Lower leg skin (tissue), 4 donors: ENCODE data around the gene DPY19L3. TPM values are rescaled to one million over a fixed set of nuclear protein-coding genes. Genes with fewer than 3 reads are reported as not detected.

Experiments
- DNase-seq, 2 donors: peaks; one replicate each; pipeline ENCODE4 v3.0.0-alpha.2; 2019; ENCODE audit warnings: low spot score in 2 of 2
- H3K4me3 ChIP-seq: fragments of 200-600 bp; sonication (generic); 2 replicates; pipeline ENCODE4 v1.5.1; 2017; ENCODE audit warnings: mild to moderate bottlenecking, low read depth; ENCODE audit not compliant: poor library complexity, severe bottlenecking
- POLR2A ChIP-seq, 2 donors: fragments of 450-650 bp; IDR thresholded peaks; one replicate each; pipeline ENCODE4 v1.6.1; 2016 to 2017; ENCODE audit warnings: antibody characterized with exemption in 2 of 2, mild to moderate bottlenecking in 1 of 2, moderate library complexity in 1 of 2
- WGBS, 2 donors: methylation state at CpG; one replicate each; pipeline ENCODE4 v1.1.5; 2018; 5-methylcytosine and 5-hydroxymethylcytosine counted together
- intact Hi-C: fragments of 100-400 bp; cut with DNase I; formaldehyde crosslinking; loops from one replicate; pipeline ENCODE4 v1.15.0; 2023; ENCODE audit warnings: low total_unique reads
- total RNA-seq, 4 donors: library from RNA; depleted of rRNA; stranded (reverse); fragments of >200 nt; gene quantifications; one replicate each; pipeline ENCODE4 v1.1.0, GENCODE V29; 2016
- TF ChIP-seq, protein P1 (sequence below), 3 donors: fragments of 450-650 bp; IDR thresholded peaks; one replicate each; pipeline ENCODE4 v1.5.1; 2016; ENCODE audit warnings: antibody characterized with exemption in 3 of 3, mild to moderate bottlenecking in 3 of 3, moderate library complexity in 2 of 3

The DPY19L3 gene
- total RNA-seq, 4 donors from 2014 or later, result 11.3 to 20.2 (median 13.6) TPM

DNA sequence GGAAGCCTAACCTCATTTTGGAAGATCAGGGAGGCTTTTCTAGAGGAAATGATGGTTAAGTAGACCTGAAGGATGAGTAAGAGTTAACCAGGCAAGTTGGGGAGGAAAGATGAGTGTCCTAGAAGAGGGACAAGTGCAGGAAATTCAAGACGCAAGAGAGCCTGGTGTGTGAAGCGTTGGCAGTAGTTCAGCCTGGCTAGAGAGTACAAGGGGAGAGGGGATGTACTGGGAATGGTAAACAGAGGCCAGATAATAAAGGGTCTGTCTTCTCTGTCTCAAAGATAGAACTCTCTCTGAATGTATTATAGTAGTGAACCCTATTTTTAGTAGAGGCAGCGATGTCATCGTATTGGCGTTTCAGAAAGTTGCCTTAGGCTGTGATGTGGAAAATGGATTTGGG is 9.7 kb downstream of the DPY19L3 start:
- no peak overlapping the region for H3K4me3 ChIP-seq
- DNase-seq, result no peak
- no peak for TF ChIP-seq POLR2A (IDR thresholded peaks at IDR 0.05)
- TF ChIP-seq, protein P1, sequence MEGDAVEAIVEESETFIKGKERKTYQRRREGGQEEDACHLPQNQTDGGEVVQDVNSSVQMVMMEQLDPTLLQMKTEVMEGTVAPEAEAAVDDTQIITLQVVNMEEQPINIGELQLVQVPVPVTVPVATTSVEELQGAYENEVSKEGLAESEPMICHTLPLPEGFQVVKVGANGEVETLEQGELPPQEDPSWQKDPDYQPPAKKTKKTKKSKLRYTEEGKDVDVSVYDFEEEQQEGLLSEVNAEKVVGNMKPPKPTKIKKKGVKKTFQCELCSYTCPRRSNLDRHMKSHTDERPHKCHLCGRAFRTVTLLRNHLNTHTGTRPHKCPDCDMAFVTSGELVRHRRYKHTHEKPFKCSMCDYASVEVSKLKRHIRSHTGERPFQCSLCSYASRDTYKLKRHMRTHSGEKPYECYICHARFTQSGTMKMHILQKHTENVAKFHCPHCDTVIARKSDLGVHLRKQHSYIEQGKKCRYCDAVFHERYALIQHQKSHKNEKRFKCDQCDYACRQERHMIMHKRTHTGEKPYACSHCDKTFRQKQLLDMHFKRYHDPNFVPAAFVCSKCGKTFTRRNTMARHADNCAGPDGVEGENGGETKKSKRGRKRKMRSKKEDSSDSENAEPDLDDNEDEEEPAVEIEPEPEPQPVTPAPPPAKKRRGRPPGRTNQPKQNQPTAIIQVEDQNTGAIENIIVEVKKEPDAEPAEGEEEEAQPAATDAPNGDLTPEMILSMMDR (IDR thresholded peaks at IDR 0.05), result no peak
- WGBS, 2 donors, result 73 to 81% methylated on average over 5 of the region's 5 CpGs
- intact Hi-C loops, result no loop called here

DNA sequence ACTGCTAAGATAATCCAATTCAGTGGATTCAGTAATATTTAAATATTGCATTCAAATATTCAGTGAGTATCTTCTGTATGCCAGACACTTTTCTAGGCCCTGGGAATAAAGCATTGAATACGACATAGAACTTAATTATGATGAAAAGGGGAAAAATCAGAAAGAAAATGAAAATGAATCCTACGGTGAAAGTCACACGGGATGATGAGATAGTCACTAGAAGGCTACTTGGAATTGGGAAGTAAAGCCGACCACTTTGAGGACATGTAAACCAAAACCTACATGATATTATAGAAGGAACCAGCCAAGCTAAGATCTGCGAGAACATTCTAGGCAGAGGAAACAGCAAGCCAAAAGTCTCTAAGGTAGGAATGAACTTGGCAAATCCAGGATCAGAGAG is 10.1 kb downstream of the DPY19L3 start:
- TF ChIP-seq POLR2A (IDR thresholded peaks at IDR 0.05), result no peak
- TF ChIP-seq, protein P1 (IDR thresholded peaks at IDR 0.05), result no peak
- WGBS, 2 donors, result 92 to 96% methylated on average over 5 of the region's 5 CpGs
- no peak for DNase-seq
- intact Hi-C loops, result no loop called here
- no peak overlapping the region for H3K4me3 ChIP-seq

DNA sequence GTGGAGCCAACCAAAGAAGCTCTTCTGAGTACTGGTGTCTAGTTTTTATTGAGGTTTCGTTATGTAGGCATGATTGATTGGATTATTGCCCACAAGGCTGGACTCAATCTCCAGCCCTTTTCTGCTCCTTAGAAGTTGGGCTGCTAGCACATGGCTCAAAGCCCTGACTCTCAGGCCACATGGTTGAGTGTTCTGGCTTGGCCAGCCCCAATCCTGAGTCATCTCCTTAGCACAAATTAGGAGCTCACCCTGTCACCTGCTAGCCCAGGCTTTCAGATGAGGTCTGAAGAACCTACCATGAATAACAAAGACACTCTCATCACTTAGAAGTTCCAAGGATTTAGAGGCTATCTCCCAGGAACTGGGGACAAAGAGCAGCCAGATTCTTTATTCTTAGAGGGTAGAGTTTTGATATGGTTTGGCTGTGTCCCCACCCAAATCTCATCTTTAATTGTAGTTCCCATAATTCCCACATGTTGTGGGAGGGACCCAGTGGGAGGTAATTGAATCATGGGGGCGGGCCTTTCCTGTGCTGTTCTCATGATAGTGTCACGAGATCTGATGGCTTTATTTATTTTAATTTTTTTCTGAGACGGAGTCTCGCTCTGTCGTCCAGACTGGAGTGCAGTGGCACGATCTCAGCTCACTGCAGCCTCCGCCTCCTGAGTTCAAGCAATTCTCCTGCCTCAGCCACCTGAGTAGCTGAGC is 11.3 kb downstream of the DPY19L3 start:
- intact Hi-C loops, result no loop called here
- no peak for TF ChIP-seq POLR2A (IDR thresholded peaks at IDR 0.05)
- TF ChIP-seq, protein P1 (IDR thresholded peaks at IDR 0.05), result no peak
- no peak for DNase-seq
- 93 to 96% methylated on average over 8 of the region's 8 CpGs for WGBS, 2 donors
- H3K4me3 ChIP-seq, result no peak overlapping the region

DNA sequence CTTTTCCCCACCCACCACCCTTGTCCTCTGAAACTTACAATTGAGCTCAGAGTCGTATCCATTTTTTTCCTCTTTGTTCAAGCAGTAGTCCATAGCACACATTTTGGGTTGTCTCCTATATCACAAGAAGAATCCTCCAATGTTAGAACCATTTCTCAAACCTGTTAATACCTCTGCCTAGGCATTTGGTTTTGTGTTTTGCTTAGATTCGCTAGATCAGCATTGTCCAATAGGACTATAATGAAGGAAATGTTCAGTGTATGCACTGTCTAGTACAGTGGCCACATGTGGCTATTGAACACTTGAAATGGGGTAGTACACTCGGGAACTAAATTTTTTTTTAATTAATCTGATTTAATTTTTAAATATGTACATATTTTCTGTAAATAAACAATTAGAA is 12.6 kb downstream of the DPY19L3 start:
- 88 to 91% methylated on average over 3 of the region's 3 CpGs for WGBS, 2 donors
- TF ChIP-seq POLR2A (IDR thresholded peaks at IDR 0.05), result no peak
- TF ChIP-seq, protein P1 (IDR thresholded peaks at IDR 0.05), result no peak

DNA sequence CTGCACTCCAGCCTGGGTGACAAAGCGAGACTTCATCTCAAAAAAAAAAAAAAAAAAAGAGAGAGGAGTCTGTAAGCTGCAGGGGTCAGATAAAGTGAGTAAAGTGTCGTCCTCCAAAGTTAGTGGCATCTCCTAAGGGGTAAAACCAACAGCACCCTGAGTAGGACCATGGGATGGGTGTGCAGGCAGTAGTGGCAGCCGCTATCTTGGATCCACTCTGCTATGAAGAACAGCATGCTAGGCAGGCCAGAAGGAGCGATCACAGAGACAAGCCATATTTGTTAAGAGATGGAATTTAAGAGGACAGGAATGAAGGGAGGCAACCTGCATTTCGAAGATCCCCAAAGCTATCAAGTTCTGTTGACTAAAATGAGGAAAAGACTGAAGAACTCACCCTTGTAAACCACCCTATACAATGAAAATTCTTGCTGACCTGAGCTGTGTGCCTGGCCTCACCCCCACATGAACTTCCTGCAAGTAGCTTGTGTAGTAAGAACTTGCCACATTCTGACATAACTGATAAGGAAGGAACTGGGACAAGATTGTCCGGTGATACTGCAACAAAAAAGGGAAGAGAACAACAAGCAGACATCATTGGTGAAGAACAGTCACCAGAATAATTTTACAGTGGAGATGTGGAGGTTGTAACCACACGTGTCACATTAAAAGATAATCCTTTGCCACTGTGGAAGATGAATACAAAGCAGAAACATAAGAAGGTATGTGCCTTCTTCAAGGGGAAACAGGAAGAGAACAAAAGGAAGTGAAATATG is 16.2 kb downstream of the DPY19L3 start:
- no peak for DNase-seq
- intact Hi-C loops, result no loop called here
- TF ChIP-seq POLR2A (IDR thresholded peaks at IDR 0.05), result no peak
- TF ChIP-seq, protein P1 (IDR thresholded peaks at IDR 0.05), result no peak
- H3K4me3 ChIP-seq, result no peak overlapping the region
- WGBS, 2 donors, result 72 to 82% methylated on average over 7 of the region's 7 CpGs

More for the DNA sequence above, 12.6 kb downstream of the DPY19L3 start:
- intact Hi-C loops, result no loop called here
- no peak for DNase-seq
- no peak overlapping the region for H3K4me3 ChIP-seq
